ENCODE results near the gene UHRF1. TPM values are rescaled to one million over a fixed set of nuclear protein-coding genes. Genes with fewer than 3 reads are reported as not detected.

Gene UHRF1
- total and polyA plus RNA-seq, 2 of the 13 experiments (the other 11 are each of a cell fraction or from before 2014, with no cell fraction given) = 6.8 to 78.4 TPM

GRCh38 chr19:4971424-4971793 is 62.1 kb downstream of the UHRF1 start (continued):
- TF ChIP-seq HNRNPLL (IDR thresholded peaks at IDR 0.05; ENCODE audit: low read depth, low read length, poor library complexity, severe bottlenecking) = no peak
- no peak for TF ChIP-seq MEIS1 (CRISPR knock-in tag; IDR thresholded peaks at IDR 0.05; ENCODE audit: borderline replicate concordance)
- no peak for TF ChIP-seq SMAD3 (CRISPR knock-in tag; IDR thresholded peaks at IDR 0.05)
- no peak for TF ChIP-seq ONECUT2 (CRISPR knock-in tag; IDR thresholded peaks at IDR 0.05)
- no peak for TF ChIP-seq ZGPAT (CRISPR knock-in tag; IDR thresholded peaks at IDR 0.05)
- no peak for TF ChIP-seq MAF1 (CRISPR knock-in tag; IDR thresholded peaks at IDR 0.05; ENCODE audit: borderline replicate concordance)
- TF ChIP-seq TSC22D2 (CRISPR knock-in tag; IDR thresholded peaks at IDR 0.05; ENCODE audit: borderline replicate concordance) = no peak
- TF ChIP-seq PAWR (CRISPR knock-in tag; IDR thresholded peaks at IDR 0.05; ENCODE audit: borderline replicate concordance) = no peak
- no peak for TF ChIP-seq ZNF644 (CRISPR knock-in tag; IDR thresholded peaks at IDR 0.05; ENCODE audit: low read depth)
- TF ChIP-seq SETDB1 (CRISPR knock-in tag; IDR thresholded peaks at IDR 0.05; ENCODE audit: borderline replicate concordance) = no peak
- TF ChIP-seq LRRFIP1 (CRISPR knock-in tag; conservative IDR thresholded peaks at IDR 0.05) = no peak
- no peak for TF ChIP-seq ZNF577 (CRISPR knock-in tag; IDR thresholded peaks at IDR 0.05; ENCODE audit: borderline replicate concordance, low read depth)
- TF ChIP-seq KLF16 (CRISPR knock-in tag; IDR thresholded peaks at IDR 0.05) = no peak
- no peak for TF ChIP-seq ZFP41 (CRISPR knock-in tag; IDR thresholded peaks at IDR 0.05; ENCODE audit: borderline replicate concordance)
- TF ChIP-seq U2AF2 (IDR thresholded peaks at IDR 0.05; ENCODE audit: low read depth, low read length) = no peak
- TF ChIP-seq EP300 (IDR thresholded peaks at IDR 0.05; ENCODE audit: low read depth in 2 of 2, low read length in 2 of 2) = no peak
- no peak for TF ChIP-seq EP300 (CRISPR knock-in tag; IDR thresholded peaks at IDR 0.05; ENCODE audit: borderline replicate concordance)
- no peak for TF ChIP-seq BATF2 (CRISPR knock-in tag; IDR thresholded peaks at IDR 0.05)
- TF ChIP-seq ARID3A (IDR thresholded peaks at IDR 0.05; ENCODE audit: low read depth, low read length) = no peak
- no peak for TF ChIP-seq SP5 (CRISPR knock-in tag; IDR thresholded peaks at IDR 0.05; ENCODE audit: borderline replicate concordance, low read depth)
- TF ChIP-seq ZNF160 (CRISPR knock-in tag; IDR thresholded peaks at IDR 0.05) = no peak
- TF ChIP-seq GMEB1 (CRISPR knock-in tag; IDR thresholded peaks at IDR 0.05; ENCODE audit: borderline replicate concordance) = no peak
- TF ChIP-seq RXRB (CRISPR knock-in tag; IDR thresholded peaks at IDR 0.05; ENCODE audit: borderline replicate concordance) = no peak
- TF ChIP-seq ZNF207 (IDR thresholded peaks at IDR 0.05; ENCODE audit: borderline replicate concordance) = no peak
